Activated B cell treated with CpG ODN at 0.5 μM for 24 hours (primary cell): ENCODE measurements around the gene PBX3. TPM values are rescaled to one million over a fixed set of nuclear protein-coding genes. Genes with fewer than 3 reads are reported as not detected.

Experiments used
- ATAC-seq: fragments of 200-7000 bp; cut with Tn5 transposase; one replicate; pipeline ENCODE4 v1.10.0; 2021; ENCODE audit warnings: low read depth, mild to moderate bottlenecking, moderate library complexity
- CTCF ChIA-PET: fragments of 350-600 bp; sonication (Branson Sonifier 250); formaldehyde crosslinking; loops from one replicate; lab custom pipeline; 2021; ENCODE audit warnings: antibody characterized with exemption; lab: Charles Lee
- POLR2A ChIA-PET: fragments of 350-600 bp; sonication (Branson Sonifier 250); formaldehyde crosslinking; loops from one replicate; lab custom pipeline; 2021; ENCODE audit warnings: antibody characterized with exemption; lab: Charles Lee
- DNase-seq: peaks from one replicate; pipeline ENCODE4 v3.0.0; 2022
- H3K27ac Mint-ChIP-seq: one replicate; pipeline ENCODE4 v1.8.0; 2020; ENCODE audit warnings: mixed read lengths
- H3K27me3 Mint-ChIP-seq: one replicate; pipeline ENCODE4 v1.8.0; 2021; ENCODE audit warnings: mixed read lengths
- H3K36me3 Mint-ChIP-seq: one replicate; pipeline ENCODE4 v1.8.0; 2021; ENCODE audit warnings: low read depth, mixed read lengths
- H3K4me1 Mint-ChIP-seq: one replicate; pipeline ENCODE4 v1.8.0; 2021; ENCODE audit warnings: mixed read lengths
- H3K4me3 Mint-ChIP-seq: one replicate; pipeline ENCODE4 v1.8.0; 2020; ENCODE audit warnings: mild to moderate bottlenecking, mixed read lengths
- H3K9me3 Mint-ChIP-seq: one replicate; pipeline ENCODE4 v1.8.0; 2020; ENCODE audit warnings: mixed read lengths
- CTCF ChIP-seq: fragments of 200-600 bp; IDR thresholded peaks from one replicate; pipeline ENCODE4 v1.8.0; 2022; ENCODE audit warnings: antibody characterized with exemption, mild to moderate bottlenecking
- intact Hi-C: fragments of 100-400 bp; cut with micrococcal nuclease; formaldehyde crosslinking; loops from one replicate; pipeline ENCODE4 v1.15.1; 2024
- total RNA-seq: library from RNA; stranded (reverse); gene quantifications from 2 replicates; pipeline ENCODE4 v1.2.3, GENCODE V29; 2022

Gene PBX3
- total RNA-seq, 1 donor from 2014 or later = 37.2 TPM

- TF ChIP-seq CTCF = no peak
- ATAC-seq (peak; percentile 82), DNase-seq (peak; percentile 94)
- Mint-ChIP-seq H3K9me3 (no peaks in the 10 kb centered on the region), H3K4me1 (peaks cover 34% of the 10 kb centered on the region), H3K4me3 (peak overlapping the region; percentile 92), H3K27ac (peak overlapping the region; percentile 92), H3K36me3 (peaks cover 11% of the 10 kb centered on the region), H3K27me3 (peaks cover 2% of the 10 kb centered on the region)
- POLR2A ChIA-PET = interaction anchor here (0.8 to 2.5 kb wide), 8 partner anchors 9 to 158 kb away, joined by 3 to 28 read pairs (median 4); partner anchors contain the start of gene MAPKAP1
- CTCF ChIA-PET = interaction anchor here (0.9 to 1.6 kb wide), 2 partner anchors 34 to 188 kb away, joined by 3 to 6 read pairs; no protein-coding TSS in a partner anchor
- intact Hi-C loops = loop anchor here (1.0 to 5.0 kb wide), 10 partner anchors 39 to 884 kb away; partner anchors contain the start of genes ARPC5L, GAPVD1, HSPA5 and MAPKAP1
Measured at GRCh38 chr9:125746017-125746773, 978 bp upstream of the PBX3 start.

- ATAC-seq = peak; percentile 3
- POLR2A ChIA-PET = interaction anchor here (1.0 to 2.5 kb wide), 7 partner anchors 9 to 157 kb away, joined by 3 to 28 read pairs (median 5); partner anchors contain the start of gene MAPKAP1
- Mint-ChIP-seq H3K4me1 (peaks cover 34% of the 10 kb centered on the region), H3K4me3 (no peak overlapping the region), H3K36me3 (peaks cover 11% of the 10 kb centered on the region), H3K27ac (no peak overlapping the region), H3K9me3 (no peaks in the 10 kb centered on the region), H3K27me3 (peaks cover 1% of the 10 kb centered on the region)
- intact Hi-C loops = loop anchor here (1.0 to 5.0 kb wide), 10 partner anchors 40 to 884 kb away; partner anchors contain the start of genes ARPC5L, GAPVD1, HSPA5 and MAPKAP1
- no peak for TF ChIP-seq CTCF
- CTCF ChIA-PET = interaction anchor here (0.9 kb wide), 1 partner anchor 34 kb away, joined by 3 read pairs; no protein-coding TSS in a partner anchor
- DNase-seq = no peak
Measured at GRCh38 chr9:125746774-125747052, 460 bp upstream of the PBX3 start.

DNA sequence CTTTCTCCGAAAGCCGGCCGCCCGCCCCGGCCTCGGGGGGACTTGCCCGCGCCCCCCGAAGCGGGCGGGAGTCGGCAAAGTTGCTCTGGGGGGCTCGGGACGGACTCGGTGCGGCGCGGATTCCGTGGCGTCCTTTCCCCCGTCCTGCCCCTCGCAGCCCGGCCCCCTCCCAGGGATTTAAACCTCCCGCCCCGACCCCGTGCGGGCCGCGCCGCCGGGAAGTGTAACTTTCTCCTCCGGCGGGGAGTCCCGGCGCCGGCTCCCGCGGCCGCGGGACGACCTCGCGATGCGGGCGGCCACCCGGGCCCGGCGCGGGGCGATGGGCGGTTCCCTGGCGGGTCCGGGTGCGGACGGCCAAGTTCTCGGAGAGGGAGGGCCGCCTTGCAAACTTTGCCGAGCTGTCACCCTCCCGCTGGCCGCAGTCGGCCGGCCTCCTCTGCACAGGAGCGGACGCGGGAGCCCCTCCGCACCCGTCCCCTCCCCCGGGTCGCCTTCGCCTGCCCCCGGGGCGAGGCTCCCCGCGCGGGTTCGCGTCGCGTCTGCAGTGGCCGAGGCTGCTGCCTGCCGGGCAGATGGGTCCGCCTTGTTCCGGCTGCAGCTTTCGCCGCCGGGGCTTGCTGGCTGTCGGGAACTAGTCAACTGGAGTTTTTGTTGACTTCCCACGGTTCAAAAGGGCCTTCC is 732 bp downstream of the PBX3 start:
- Mint-ChIP-seq H3K27ac (peak overlapping the region; percentile 82), H3K27me3 (no peaks in the 10 kb centered on the region), H3K4me3 (peak overlapping the region; percentile 90), H3K36me3 (peaks cover 11% of the 10 kb centered on the region), H3K4me1 (peaks cover 40% of the 10 kb centered on the region), H3K9me3 (no peaks in the 10 kb centered on the region)
- intact Hi-C loops = loop anchor here (1.0 to 5.0 kb wide), 8 partner anchors 11 to 886 kb away; partner anchors contain the start of genes ARPC5L, GAPVD1, MAPKAP1 and RPL35
- DNase-seq (peak; percentile 52), ATAC-seq (no peak)
- no peak for TF ChIP-seq CTCF
- ChIA-PET POLR2A (interaction anchor here (0.9 to 3.4 kb wide), 7 partner anchors 9 to 141 kb away, joined by 3 to 20 read pairs (median 8); partner anchors contain the start of gene MAPKAP1), CTCF (interaction anchor here (1.2 kb wide), 1 partner anchor 8 kb away, joined by 3 read pairs; no protein-coding TSS in a partner anchor)

GRCh38 chr9:125748446-125749099 is 1.4 kb downstream of the PBX3 start:
- H3K36me3 Mint-ChIP-seq = peaks cover 11% of the 10 kb centered on the region
- intact Hi-C loops = loop anchor here (1.0 to 5.0 kb wide), 5 partner anchors 11 to 886 kb away; partner anchors contain the start of genes ARPC5L, GAPVD1 and RPL35
- peak overlapping the region; percentile 90 for H3K4me3 Mint-ChIP-seq
- DNase-seq (no peak), ATAC-seq (no peak)
- no peaks in the 10 kb centered on the region for H3K9me3 Mint-ChIP-seq
- ChIA-PET POLR2A (interaction anchor here (0.6 to 3.4 kb wide), 10 partner anchors 8 to 141 kb away, joined by 3 to 20 read pairs (median 6); partner anchors contain the start of gene MAPKAP1), CTCF (no interaction called here)
- peaks cover 38% of the 10 kb centered on the region for H3K4me1 Mint-ChIP-seq
- no peaks in the 10 kb centered on the region for H3K27me3 Mint-ChIP-seq
- H3K27ac Mint-ChIP-seq = peak overlapping the region; percentile 82
- no peak for TF ChIP-seq CTCF
